B cell (primary cell): ENCODE data around the gene CRHR1. TPM values are rescaled to one million over a fixed set of nuclear protein-coding genes. Genes with fewer than 3 reads are reported as not detected.

Source experiments
- ATAC-seq: fragments of 200-7000 bp; cut with Tn5 transposase; one replicate; pipeline ENCODE4 v1.10.0; 2021; ENCODE audit warnings: low read depth, mild to moderate bottlenecking, moderate number of reproducible peaks, moderate library complexity
- CTCF ChIA-PET: fragments of 350-600 bp; sonication (Branson Sonifier 250); formaldehyde crosslinking; loops from one replicate; lab custom pipeline; 2021; ENCODE audit warnings: antibody characterized with exemption, inconsistent platforms; lab: Charles Lee
- POLR2A ChIA-PET: fragments of 350-600 bp; sonication (Branson Sonifier 250); formaldehyde crosslinking; loops from one replicate; lab custom pipeline; 2021; ENCODE audit warnings: antibody characterized with exemption; lab: Charles Lee
- DNase-seq: peaks from one replicate; pipeline ENCODE4 v3.0.0; 2013
- H2AFZ ChIP-seq: 2 replicates; pipeline ENCODE4 v1.6.1; 2012; ENCODE audit warnings: mild to moderate bottlenecking, low read depth, low read length; ENCODE audit not compliant: insufficient read depth, poor library complexity, severe bottlenecking
- H3K27ac ChIP-seq, 2 donors: 1 replicate in 1 of 2; 2 replicates in 1 of 2; pipeline ENCODE4 v1.5.1; 2012 to 2013; ENCODE audit warnings: low read length in 2 of 2, mild to moderate bottlenecking in 2 of 2, moderate library complexity in 1 of 2
- H3K27me3 ChIP-seq, 4 experiments: fragments of 200-600 bp in 1 of 4; sonication (generic) in 1 of 4; replicated peaks in 1 of 4; 1 replicate in 2 of 4; 2 replicates in 2 of 4; pipeline versions ENCODE4 v1.6.1 to v1.7.0; 2013 to 2016; ENCODE audit warnings: low read length in 3 of 4, mild to moderate bottlenecking in 2 of 4, mixed read lengths in 1 of 4, moderate library complexity in 1 of 4; ENCODE audit not compliant: insufficient read depth in 4 of 4, control insufficient read depth in 3 of 4; ENCODE audit errors: control extremely low read depth in 1 of 4
- H3K36me3 ChIP-seq, 2 experiments: replicated peaks in 1 of 2; 1 replicate in 1 of 2; 2 replicates in 1 of 2; pipeline versions ENCODE4 v1.6.1 to v1.7.1; 2013; ENCODE audit warnings: low read length in 1 of 2; ENCODE audit not compliant: insufficient read depth in 2 of 2, control insufficient read depth in 1 of 2; ENCODE audit errors: control extremely low read depth in 1 of 2, extremely low read depth in 1 of 2
- H3K4me1 ChIP-seq, 2 donors: fragments of 200-600 bp in 1 of 2; sonication (generic) in 1 of 2; 1 replicate in 1 of 2; 2 replicates in 1 of 2; pipeline versions ENCODE4 v1.5.1 to v1.6.1; 2013 to 2017; ENCODE audit warnings: low read length in 2 of 2; ENCODE audit not compliant: control insufficient read depth in 2 of 2, insufficient read depth in 2 of 2
- H3K4me2 ChIP-seq: replicated peaks from 2 replicates; pipeline ENCODE3; 2012; ENCODE audit warnings: mild to moderate bottlenecking, low read depth, low read length; ENCODE audit not compliant: poor library complexity, severe bottlenecking
- H3K4me3 ChIP-seq, 5 experiments: fragments of 200-600 bp in 1 of 5; sonication (generic) in 1 of 5; 1 replicate in 3 of 5; 2 replicates in 2 of 5; pipeline versions ENCODE4 v1.5.1 to v1.7.0; 2011 to 2016; ENCODE audit warnings: low read length in 4 of 5, mild to moderate bottlenecking in 4 of 5, low read depth in 2 of 5, control low read depth in 1 of 5, moderate library complexity in 1 of 5; ENCODE audit not compliant: insufficient read depth in 1 of 5; ENCODE audit errors: control extremely low read depth in 1 of 5, extremely low read depth in 1 of 5
- H3K79me2 ChIP-seq: fragments of 200-600 bp; sonication (generic); one replicate; pipeline ENCODE4 v1.6.0; 2016; ENCODE audit warnings: low read length; ENCODE audit not compliant: control insufficient read depth, insufficient read depth
- H3K9ac ChIP-seq: fragments of 200-600 bp; sonication (generic); 2 replicates; pipeline ENCODE4 v1.6.1; 2017; ENCODE audit warnings: mild to moderate bottlenecking, low read length, moderate library complexity
- H3K9me3 ChIP-seq, 3 donors: one replicate each; pipeline versions ENCODE4 v1.6.1 to v1.7.1; 2013; ENCODE audit warnings: low read length in 2 of 3; ENCODE audit not compliant: control insufficient read depth in 2 of 3, insufficient read depth in 1 of 3; ENCODE audit errors: control extremely low read depth in 1 of 3
- H4K20me1 ChIP-seq: 2 replicates; pipeline ENCODE4 v1.6.0; 2012; ENCODE audit warnings: mild to moderate bottlenecking, low read length; ENCODE audit not compliant: insufficient read depth, control insufficient read depth, poor library complexity, severe bottlenecking
- H3K27ac Mint-ChIP-seq: one replicate; pipeline ENCODE4 v1.8.0; 2021; ENCODE audit warnings: mixed read lengths
- H3K27me3 Mint-ChIP-seq: one replicate; pipeline ENCODE4 v1.8.0; 2021; ENCODE audit warnings: mixed read lengths
- H3K4me1 Mint-ChIP-seq: one replicate; pipeline ENCODE4 v1.8.0; 2021; ENCODE audit warnings: mixed read lengths
- H3K4me3 Mint-ChIP-seq: one replicate; pipeline ENCODE4 v1.8.0; 2021; ENCODE audit warnings: mixed read lengths
- H3K9me3 Mint-ChIP-seq: one replicate; pipeline ENCODE4 v1.8.0; 2022; ENCODE audit warnings: mixed read lengths; ENCODE audit not compliant: insufficient read depth
- CTCF ChIP-seq: fragments of 200-600 bp; IDR thresholded peaks from one replicate; pipeline ENCODE4 v1.8.0; 2022; ENCODE audit warnings: antibody characterized with exemption, mild to moderate bottlenecking
- EZH2 ChIP-seq: IDR thresholded peaks from 2 replicates; pipeline ENCODE4 v1.6.1; 2012; ENCODE audit warnings: borderline replicate concordance, low read depth, mild to moderate bottlenecking, moderate library complexity, low read length; ENCODE audit not compliant: insufficient read depth, poor library complexity, severe bottlenecking
- WGBS: methylation state at CpG from one replicate; pipeline ENCODE4 v1.1.5; 2013; ENCODE audit warnings: missing lambda C conversion rate; ENCODE audit not compliant: insufficient coverage; 5-methylcytosine and 5-hydroxymethylcytosine counted together
- intact Hi-C: fragments of 100-400 bp; cut with micrococcal nuclease; formaldehyde crosslinking; loops from one replicate; pipeline ENCODE4 v1.10.0; 2022
- polyA plus RNA-seq: library from polyadenylated mRNA; depleted of rRNA; stranded (reverse); fragments of >200 nt; gene quantifications from 2 replicates; pipeline ENCODE4 v1.2.3, GENCODE V29; 2012
- total RNA-seq, 2 donors: library from RNA; stranded (reverse); fragments of 120-200 nt in 1 of 2; gene quantifications; 1 replicate in 1 of 2; 2 replicates in 1 of 2; pipeline versions ENCODE4 v1.2.3 to v1.2.4, GENCODE V29; 2013 to 2022

The CRHR1 gene
- total and polyA plus RNA-seq, 2 donors (not counting 1 experiment from before 2014, with no cell fraction given) = not detected

- ChIA-PET CTCF (interaction anchor here (0.9 to 2.3 kb wide), 2 partner anchors 17 to 29 kb away, joined by 3 to 6 read pairs; no protein-coding TSS in a partner anchor), POLR2A (no interaction called here)
- H3K27me3 Mint-ChIP-seq = peaks cover 22% of the 10 kb centered on the region
- no peaks in the 10 kb centered on the region for H3K4me1 Mint-ChIP-seq
- Histone ChIP-seq H3K27me3 (peaks cover 0 to 21% (median 2%) of the 10 kb centered on the region in 4 experiments), H3K9ac (no peak overlapping the region), H3K4me3 (no peak overlapping the region), H3K27ac (no peak overlapping the region), H3K79me2 (no peaks in the 10 kb centered on the region), H3K4me1 (peaks cover 0 to 2% of the 10 kb centered on the region in 2 donors), H2AFZ (no peak overlapping the region), H3K4me2 (no peak overlapping the region), H4K20me1 (no peaks in the 10 kb centered on the region), H3K36me3 (no peaks in the 10 kb centered on the region), H3K9me3 (no peaks in the 10 kb centered on the region)
- intact Hi-C loops = no loop called here
- H3K4me3 Mint-ChIP-seq = no peak overlapping the region
- H3K27ac Mint-ChIP-seq = no peak overlapping the region
- DNase-seq = no peak
- TF ChIP-seq EZH2 = no peak
- no peak for TF ChIP-seq CTCF
- no peaks in the 10 kb centered on the region for H3K9me3 Mint-ChIP-seq
- WGBS = 94% methylated on average over 9 of the region's 9 CpGs
- no peak for ATAC-seq
Measured at GRCh38 chr17:45848405-45848804, 64.3 kb downstream of the CRHR1 start.

- WGBS = 93% methylated on average over 11 of the region's 15 CpGs
- CTCF ChIA-PET = interaction anchor here (0.6 to 2.3 kb wide), 6 partner anchors 9 to 209 kb away, joined by 3 to 6 read pairs (median 4); no protein-coding TSS in a partner anchor
- no peaks in the 10 kb centered on the region for H3K4me1 Mint-ChIP-seq
- Histone ChIP-seq H3K4me1 (peaks cover 0 to 2% of the 10 kb centered on the region in 2 donors), H3K9ac (no peak overlapping the region), H3K9me3 (no peaks in the 10 kb centered on the region), H3K4me2 (no peak overlapping the region), H3K36me3 (no peaks in the 10 kb centered on the region), H4K20me1 (no peaks in the 10 kb centered on the region), H3K4me3 (no peak overlapping the region), H3K27me3 (peaks cover 0 to 21% (median 2%) of the 10 kb centered on the region in 4 experiments), H2AFZ (no peak overlapping the region), H3K27ac (no peak overlapping the region), H3K79me2 (no peaks in the 10 kb centered on the region)
- peaks cover 22% of the 10 kb centered on the region for H3K27me3 Mint-ChIP-seq
- ATAC-seq (no peak), DNase-seq (no peak)
- H3K4me3 Mint-ChIP-seq = no peak overlapping the region
- POLR2A ChIA-PET = interaction anchor here (0.6 kb wide), 1 partner anchor 30 kb away, joined by 3 read pairs; no protein-coding TSS in a partner anchor
- no peak overlapping the region for H3K27ac Mint-ChIP-seq
- intact Hi-C loops = no loop called here
- TF ChIP-seq EZH2 (no peak), CTCF (no peak)
- no peaks in the 10 kb centered on the region for H3K9me3 Mint-ChIP-seq
Measured at GRCh38 chr17:45848868-45849535, 64.9 kb downstream of the CRHR1 start.
